Parathyroid adenoma (tissue), 2 donors: Measurements from ENCODE around the gene QSOX2.

Experiments used
- H2AFZ ChIP-seq: fragments of 300-600 bp; sonication (generic); one replicate; pipeline ENCODE4 v1.7.0; 2017; ENCODE audit warnings: antibody characterized with exemption, mild to moderate bottlenecking
- H3K27ac ChIP-seq: fragments of 300-600 bp; sonication (generic); one replicate; pipeline ENCODE4 v1.7.0; 2017
- H3K27me3 ChIP-seq: fragments of 300-600 bp; sonication (generic); one replicate; pipeline ENCODE4 v1.7.0; 2017; ENCODE audit warnings: low read length; ENCODE audit not compliant: control insufficient read depth, insufficient read depth
- H3K36me3 ChIP-seq: fragments of 300-600 bp; sonication (generic); one replicate; pipeline ENCODE4 v1.7.0; 2017; ENCODE audit warnings: low read length; ENCODE audit not compliant: control insufficient read depth, insufficient read depth
- H3K4me1 ChIP-seq: fragments of 300-600 bp; sonication (generic); one replicate; pipeline ENCODE4 v1.7.0; 2017; ENCODE audit warnings: control low read depth
- H3K4me2 ChIP-seq: fragments of 300-600 bp; sonication (generic); one replicate; pipeline ENCODE4 v1.7.0; 2017; ENCODE audit warnings: low read length
- H3K4me3 ChIP-seq: fragments of 300-600 bp; sonication (generic); one replicate; pipeline ENCODE4 v1.7.0; 2017; ENCODE audit warnings: low read depth, low read length
- H3K79me2 ChIP-seq: fragments of 300-600 bp; sonication (generic); one replicate; pipeline ENCODE4 v1.7.0; 2017; ENCODE audit warnings: control low read depth
- H3K9ac ChIP-seq: fragments of 300-600 bp; sonication (generic); one replicate; pipeline ENCODE4 v1.7.0; 2017; ENCODE audit warnings: mild to moderate bottlenecking
- H3K9me3 ChIP-seq: fragments of 300-600 bp; sonication (generic); one replicate; pipeline ENCODE4 v1.7.0; 2017; ENCODE audit warnings: low read length; ENCODE audit not compliant: control insufficient read depth
- CTCF ChIP-seq: fragments of 300-600 bp; sonication (generic); IDR thresholded peaks from one replicate; pipeline ENCODE4 v1.7.0; 2017; ENCODE audit warnings: antibody characterized with exemption, mild to moderate bottlenecking
- donor health status: primary hyperparathyroidism.

The QSOX2 gene

GRCh38 chr9:136178061-136178772 lies 67.4 kb downstream of the QSOX2 start:
- H3K27ac ChIP-seq, result no peak overlapping the region
- H3K9me3 ChIP-seq, result no peaks in the 10 kb centered on the region
- H3K4me2 ChIP-seq, result no peak overlapping the region
- H3K36me3 ChIP-seq, result no peaks in the 10 kb centered on the region
- no peak overlapping the region for H2AFZ ChIP-seq
- no peak for TF ChIP-seq CTCF
- no peak overlapping the region for H3K4me3 ChIP-seq
- no peaks in the 10 kb centered on the region for H3K27me3 ChIP-seq
- H3K9ac ChIP-seq, result no peak overlapping the region
- H3K79me2 ChIP-seq, result no peaks in the 10 kb centered on the region
- no peaks in the 10 kb centered on the region for H3K4me1 ChIP-seq

GRCh38 chr9:136177224-136177623 lies 68.4 kb downstream of the QSOX2 start:
- Histone ChIP-seq H3K9ac (no peak overlapping the region), H3K27me3 (no peaks in the 10 kb centered on the region), H3K36me3 (no peaks in the 10 kb centered on the region), H3K4me2 (no peak overlapping the region), H2AFZ (no peak overlapping the region), H3K27ac (no peak overlapping the region), H3K4me1 (no peaks in the 10 kb centered on the region), H3K79me2 (no peaks in the 10 kb centered on the region), H3K9me3 (no peaks in the 10 kb centered on the region), H3K4me3 (no peak overlapping the region)
- TF ChIP-seq CTCF, result no peak

DNA sequence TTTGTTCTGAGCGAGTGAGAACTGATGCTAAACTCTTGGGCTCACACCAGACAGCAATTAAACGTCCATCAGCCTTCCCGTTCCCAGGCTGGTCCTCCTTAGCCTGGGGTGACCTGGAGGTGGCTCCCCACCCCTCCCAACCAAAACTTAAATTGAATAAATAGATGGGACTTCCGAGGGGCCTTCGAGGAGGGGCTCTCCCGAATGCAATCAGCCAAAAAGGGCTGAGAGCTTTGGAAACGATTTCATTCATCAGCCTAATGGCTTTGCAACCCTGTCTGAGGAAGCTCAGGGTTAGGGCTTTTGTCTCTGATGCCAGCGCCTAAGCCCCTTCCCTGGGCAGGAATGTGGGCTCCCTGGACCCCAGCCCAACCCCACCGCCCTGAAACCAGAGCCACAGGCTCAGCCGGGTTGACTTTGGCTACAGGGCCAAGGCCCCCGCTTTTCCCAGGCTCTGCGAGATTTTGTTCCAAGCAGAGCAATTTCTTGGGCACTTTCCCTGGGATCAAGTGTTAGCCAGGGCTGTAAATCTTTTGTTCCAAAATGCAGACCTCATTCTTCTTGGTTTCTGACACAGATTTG lies 69.9 kb downstream of the QSOX2 start:
- H3K9me3 ChIP-seq, result no peaks in the 10 kb centered on the region
- H3K4me2 ChIP-seq, result no peak overlapping the region
- no peak for TF ChIP-seq CTCF
- no peaks in the 10 kb centered on the region for H3K4me1 ChIP-seq
- H3K27ac ChIP-seq, result no peak overlapping the region
- H3K27me3 ChIP-seq, result no peaks in the 10 kb centered on the region
- no peaks in the 10 kb centered on the region for H3K36me3 ChIP-seq
- H3K4me3 ChIP-seq, result no peak overlapping the region
- no peaks in the 10 kb centered on the region for H3K79me2 ChIP-seq
- no peak overlapping the region for H3K9ac ChIP-seq
- H2AFZ ChIP-seq, result no peak overlapping the region

DNA sequence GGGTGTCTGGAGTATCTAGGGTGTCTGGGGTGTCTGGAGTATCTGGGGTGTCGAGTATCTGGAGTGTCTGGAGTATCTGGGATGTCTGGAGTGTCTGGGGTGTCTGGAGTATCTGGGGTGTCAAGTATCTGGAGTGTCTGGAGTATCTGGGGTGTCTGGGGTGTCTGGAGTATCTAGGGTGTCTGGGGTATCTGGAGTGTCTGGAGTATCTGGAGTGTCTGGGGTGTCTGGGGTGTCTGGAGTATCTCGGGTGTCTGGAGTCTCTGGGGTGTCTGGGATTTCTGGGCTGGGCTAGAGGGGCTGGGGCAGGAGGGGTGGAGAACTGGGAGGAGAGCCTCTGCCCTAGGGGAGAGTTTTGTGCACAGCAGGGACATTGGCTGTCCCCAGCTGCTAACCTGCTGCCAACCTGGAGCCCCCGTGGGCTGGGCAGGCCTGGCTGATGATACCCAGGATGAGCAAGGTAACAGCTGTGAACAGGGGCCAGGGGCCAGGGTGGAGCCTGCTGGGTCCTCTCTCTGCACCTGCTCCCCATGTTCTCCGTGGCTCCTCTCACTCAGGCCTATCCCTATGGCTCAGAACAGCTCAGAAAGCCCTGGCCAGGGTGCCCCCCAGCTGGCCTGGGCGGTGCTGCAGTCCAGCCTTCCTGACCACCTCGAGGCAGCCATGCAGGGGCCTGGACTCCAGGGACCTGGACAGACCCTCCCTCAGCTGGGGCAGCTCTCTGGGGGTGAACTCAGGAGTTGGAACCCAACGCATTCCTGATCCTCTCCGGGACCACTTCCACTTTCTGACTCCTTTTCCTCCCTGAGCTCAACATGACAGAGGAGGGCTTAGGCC lies 70.6 kb downstream of the QSOX2 start:
- Histone ChIP-seq H3K4me2 (no peak overlapping the region), H3K4me1 (no peaks in the 10 kb centered on the region), H3K9ac (no peak overlapping the region), H3K9me3 (no peaks in the 10 kb centered on the region), H3K27ac (no peak overlapping the region), H3K27me3 (no peaks in the 10 kb centered on the region), H3K36me3 (no peaks in the 10 kb centered on the region), H2AFZ (no peak overlapping the region), H3K79me2 (no peaks in the 10 kb centered on the region), H3K4me3 (no peak overlapping the region)
- no peak for TF ChIP-seq CTCF
